Activated naive CD8-positive, alpha-beta T cell treated with anti-CD3 and anti-CD28 coated beads for 36 hours (primary cell): ENCODE data around the gene PDHB. TPM values are rescaled to one million over a fixed set of nuclear protein-coding genes. Genes with fewer than 3 reads are reported as not detected.
"Not testable (repeated sequence)": the region's sequence is repeated elsewhere in the genome, so short reads cannot be mapped to it uniquely, and the experiment has no call there.

ENCODE experiments used
- DNase-seq: peaks from one replicate; pipeline ENCODE4 v3.0.0; 2021
- H3K27ac Mint-ChIP-seq: one replicate; pipeline ENCODE4 v1.8.0; 2022; ENCODE audit warnings: mild to moderate bottlenecking, moderate library complexity, mixed read lengths
- H3K27me3 Mint-ChIP-seq: one replicate; pipeline ENCODE4 v1.8.0; 2022; ENCODE audit warnings: mild to moderate bottlenecking, mixed read lengths
- H3K36me3 Mint-ChIP-seq: one replicate; pipeline ENCODE4 v1.8.0; 2021; ENCODE audit warnings: mild to moderate bottlenecking, mixed read lengths
- H3K4me1 Mint-ChIP-seq: one replicate; pipeline ENCODE4 v1.8.0; 2021; ENCODE audit warnings: mixed read lengths
- H3K4me3 Mint-ChIP-seq: one replicate; pipeline ENCODE4 v1.8.0; 2022; ENCODE audit warnings: mild to moderate bottlenecking, moderate library complexity, mixed read lengths
- H3K9me3 Mint-ChIP-seq: one replicate; pipeline ENCODE4 v1.8.0; 2022; ENCODE audit warnings: mixed read lengths
- total RNA-seq, 2 experiments: library from RNA; stranded (reverse); gene quantifications; one replicate each; pipeline ENCODE4 v1.2.3, GENCODE V29; 2021

Gene PDHB
- total RNA-seq, 2 experiments from 2014 or later = 64.6 to 65.3 TPM

DNA sequence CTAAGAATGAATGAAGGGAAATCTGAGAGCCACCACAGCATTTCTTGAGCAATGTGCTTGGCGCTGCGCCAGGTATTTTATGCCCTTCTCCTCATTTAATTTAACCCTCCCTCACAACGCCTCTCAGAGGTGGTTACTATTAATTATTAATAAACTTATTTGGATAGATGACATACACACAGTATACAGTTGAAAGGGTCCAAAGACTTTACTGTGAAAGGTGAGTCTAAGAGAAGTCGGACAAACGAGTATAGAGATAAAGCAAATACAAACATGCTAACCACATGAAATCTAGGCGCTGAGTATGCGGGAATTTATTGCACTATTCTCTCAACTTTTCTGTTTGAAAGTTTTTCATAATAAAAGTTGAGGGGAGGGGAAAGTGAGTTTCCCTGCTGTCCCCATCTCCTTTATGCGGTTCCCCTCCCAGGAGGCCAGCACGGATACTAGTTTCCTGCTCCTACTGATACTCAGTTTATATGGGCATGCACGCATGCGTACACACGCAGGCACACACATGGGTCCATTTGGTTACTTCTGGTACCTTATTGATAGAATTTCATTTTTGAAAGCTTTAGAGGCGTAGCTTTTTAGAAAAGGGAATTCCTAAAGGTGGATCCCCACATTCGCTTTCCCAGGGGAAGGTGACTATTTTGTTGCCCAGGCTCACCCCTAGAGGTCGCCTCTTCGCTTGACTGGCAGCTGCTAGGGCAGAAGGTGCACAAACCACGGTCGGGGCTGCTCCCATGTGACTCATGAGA is 29.7 kb upstream of the PDHB start:
- Mint-ChIP-seq H3K27ac (no peak overlapping the region), H3K9me3 (no peaks in the 10 kb centered on the region), H3K27me3 (peaks cover 7% of the 10 kb centered on the region)

GRCh38 chr3:58462829-58463180 is 29.2 kb upstream of the PDHB start:
- Mint-ChIP-seq H3K4me3 (no peak overlapping the region), H3K4me1 (peaks cover 8% of the 10 kb centered on the region), H3K27me3 (peaks cover 7% of the 10 kb centered on the region), H3K27ac (no peak overlapping the region), H3K36me3 (no peaks in the 10 kb centered on the region), H3K9me3 (no peaks in the 10 kb centered on the region)
- DNase-seq = no peak

More for the DNA sequence above, 29.7 kb upstream of the PDHB start:
- Mint-ChIP-seq H3K4me1 (peaks cover 8% of the 10 kb centered on the region), H3K4me3 (peak overlapping the region; percentile 15), H3K36me3 (no peaks in the 10 kb centered on the region)
- peak; percentile 76 for DNase-seq

GRCh38 chr3:58459160-58459559 is 25.5 kb upstream of the PDHB start:
- Mint-ChIP-seq H3K36me3 (peaks cover 14% of the 10 kb centered on the region), H3K27ac (no peak overlapping the region), H3K4me3 (no peak overlapping the region), H3K4me1 (peaks cover 8% of the 10 kb centered on the region), H3K9me3 (peaks cover 14% of the 10 kb centered on the region), H3K27me3 (peaks cover 3% of the 10 kb centered on the region)
- DNase-seq = no peak

GRCh38 chr3:58452176-58452575 is 18.5 kb upstream of the PDHB start:
- no peak overlapping the region for H3K27ac Mint-ChIP-seq
- H3K27me3 Mint-ChIP-seq = no peaks in the 10 kb centered on the region

GRCh38 chr3:58441514-58442450 is 8.2 kb upstream of the PDHB start:
- H3K4me1 Mint-ChIP-seq = no peaks in the 10 kb centered on the region
- H3K36me3 Mint-ChIP-seq = no peaks in the 10 kb centered on the region
- no peak overlapping the region for H3K4me3 Mint-ChIP-seq
- H3K27ac Mint-ChIP-seq = no peak overlapping the region
- no peaks in the 10 kb centered on the region for H3K27me3 Mint-ChIP-seq
- H3K9me3 Mint-ChIP-seq = no peaks in the 10 kb centered on the region
- DNase-seq = no peak

More at GRCh38 chr3:58452176-58452575, 18.5 kb upstream of the PDHB start:
- H3K36me3 Mint-ChIP-seq = peaks cover 17% of the 10 kb centered on the region
- H3K4me3 Mint-ChIP-seq = no peak overlapping the region
- H3K9me3 Mint-ChIP-seq = peaks cover 19% of the 10 kb centered on the region
- DNase-seq = no peak
- H3K4me1 Mint-ChIP-seq = peaks cover 2% of the 10 kb centered on the region

GRCh38 chr3:58440996-58441355 is 7.3 kb upstream of the PDHB start:
- not testable (repeated sequence) for H3K4me3 Mint-ChIP-seq, H3K4me1 Mint-ChIP-seq, DNase-seq, H3K9me3 Mint-ChIP-seq, H3K36me3 Mint-ChIP-seq, H3K27ac Mint-ChIP-seq, H3K27me3 Mint-ChIP-seq

DNA sequence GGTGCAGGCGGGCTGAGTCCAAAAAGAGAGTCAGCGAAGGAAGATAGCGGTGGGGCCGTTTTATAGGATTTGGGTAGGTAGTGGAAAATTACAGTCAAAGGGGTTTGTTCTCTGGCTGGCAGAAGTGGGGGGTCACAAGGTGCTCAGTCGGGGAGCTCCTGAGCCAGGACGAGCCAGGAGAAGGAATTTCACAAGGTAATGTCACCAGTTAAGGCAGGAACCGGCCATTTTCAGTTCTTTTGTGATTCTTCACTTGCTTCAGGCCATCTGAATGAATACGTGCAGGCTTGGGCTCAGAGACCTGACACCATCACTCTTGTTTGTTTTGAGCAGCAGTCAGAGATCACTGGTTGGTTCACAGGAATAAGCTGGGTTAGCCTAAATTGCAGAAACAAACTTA is 3.6 kb upstream of the PDHB start:
- H3K4me3 Mint-ChIP-seq, H3K36me3 Mint-ChIP-seq, H3K9me3 Mint-ChIP-seq, H3K27ac Mint-ChIP-seq, DNase-seq, H3K27me3 Mint-ChIP-seq: not testable (repeated sequence)
- H3K4me1 Mint-ChIP-seq = peaks cover 15% of the 10 kb centered on the region

DNA sequence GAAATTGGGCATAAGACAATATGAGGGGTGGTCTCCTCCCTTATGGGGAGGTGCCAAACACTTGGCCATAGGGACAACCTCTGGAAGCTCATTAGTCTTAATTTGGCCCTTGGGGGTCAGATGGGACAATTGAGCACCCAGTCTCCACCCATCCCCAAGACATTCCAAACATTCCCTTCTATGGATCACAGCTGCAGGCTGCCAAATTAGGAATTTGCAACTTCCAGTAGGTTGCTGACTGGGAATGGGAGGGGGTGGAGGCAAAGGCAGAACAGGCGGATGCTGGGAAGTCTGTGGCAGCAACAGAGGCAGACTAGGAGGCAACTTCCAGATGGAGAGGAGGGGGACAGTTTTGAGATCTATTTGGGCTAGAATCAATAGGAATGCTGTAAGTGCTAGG is 1.4 kb upstream of the PDHB start:
- no peak overlapping the region for H3K4me3 Mint-ChIP-seq
- no peak for DNase-seq
- no peaks in the 10 kb centered on the region for H3K27me3 Mint-ChIP-seq
- peaks cover 1% of the 10 kb centered on the region for H3K9me3 Mint-ChIP-seq
- H3K4me1 Mint-ChIP-seq = peaks cover 23% of the 10 kb centered on the region
- peaks cover 6% of the 10 kb centered on the region for H3K36me3 Mint-ChIP-seq
- H3K27ac Mint-ChIP-seq = no peak overlapping the region

DNA sequence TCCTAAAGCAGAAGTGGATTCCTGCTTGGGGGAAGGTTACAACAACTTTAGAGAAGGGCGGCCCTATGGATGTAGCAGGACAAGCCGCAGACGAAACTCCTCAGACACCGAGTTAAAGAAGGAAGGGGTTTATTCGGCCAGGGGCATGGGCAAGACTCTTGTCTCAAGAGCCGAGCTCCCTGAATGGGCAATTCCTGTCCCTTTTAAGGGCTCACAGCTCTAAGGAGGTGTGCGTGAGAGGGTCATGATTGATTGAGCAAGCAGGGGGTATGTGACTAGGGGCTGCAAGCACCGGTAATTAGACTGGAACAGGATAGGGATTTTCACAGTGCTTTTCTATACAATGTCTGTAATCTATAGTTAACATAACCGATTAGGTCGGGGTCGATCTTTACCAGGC is 879 bp upstream of the PDHB start:
- peak overlapping the region; percentile 77 for H3K27ac Mint-ChIP-seq
- no peaks in the 10 kb centered on the region for H3K27me3 Mint-ChIP-seq
- peaks cover 6% of the 10 kb centered on the region for H3K36me3 Mint-ChIP-seq
- H3K9me3 Mint-ChIP-seq = peaks cover 1% of the 10 kb centered on the region
- H3K4me1 Mint-ChIP-seq = peaks cover 23% of the 10 kb centered on the region
- peak overlapping the region; percentile 65 for H3K4me3 Mint-ChIP-seq
- no peak for DNase-seq

- DNase-seq = no peak
- peaks cover 23% of the 10 kb centered on the region for H3K4me1 Mint-ChIP-seq
- H3K36me3 Mint-ChIP-seq = peaks cover 6% of the 10 kb centered on the region
- peak overlapping the region; percentile 77 for H3K27ac Mint-ChIP-seq
- no peaks in the 10 kb centered on the region for H3K27me3 Mint-ChIP-seq
- H3K4me3 Mint-ChIP-seq = peak overlapping the region; percentile 65
- peaks cover 1% of the 10 kb centered on the region for H3K9me3 Mint-ChIP-seq
Measured at GRCh38 chr3:58434168-58434504, 504 bp upstream of the PDHB start.

DNA sequence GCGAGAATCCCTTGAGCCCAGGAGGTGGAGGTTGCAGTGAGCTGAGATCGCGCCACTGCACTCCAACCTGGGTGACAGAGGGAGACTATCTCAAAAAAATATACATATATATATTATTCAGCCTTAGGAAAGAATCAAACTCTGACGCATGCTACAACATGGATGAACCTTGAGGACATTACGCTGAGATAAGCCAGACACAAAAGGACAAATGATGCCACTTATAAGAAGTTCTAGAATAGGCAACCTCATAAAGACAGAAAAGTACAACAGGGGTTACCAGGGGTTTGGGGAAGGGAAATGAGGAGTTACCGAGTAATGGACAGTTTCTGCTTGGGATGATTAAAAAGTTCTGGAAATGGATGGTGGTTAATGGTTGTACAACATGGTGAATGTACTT is 727 bp downstream of the PDHB start:
- Mint-ChIP-seq H3K4me1 (peaks cover 23% of the 10 kb centered on the region), H3K9me3 (peaks cover 1% of the 10 kb centered on the region), H3K4me3 (peak overlapping the region; percentile 94), H3K36me3 (peaks cover 6% of the 10 kb centered on the region), H3K27ac (peak overlapping the region; percentile 93), H3K27me3 (no peaks in the 10 kb centered on the region)
- no peak for DNase-seq

DNA sequence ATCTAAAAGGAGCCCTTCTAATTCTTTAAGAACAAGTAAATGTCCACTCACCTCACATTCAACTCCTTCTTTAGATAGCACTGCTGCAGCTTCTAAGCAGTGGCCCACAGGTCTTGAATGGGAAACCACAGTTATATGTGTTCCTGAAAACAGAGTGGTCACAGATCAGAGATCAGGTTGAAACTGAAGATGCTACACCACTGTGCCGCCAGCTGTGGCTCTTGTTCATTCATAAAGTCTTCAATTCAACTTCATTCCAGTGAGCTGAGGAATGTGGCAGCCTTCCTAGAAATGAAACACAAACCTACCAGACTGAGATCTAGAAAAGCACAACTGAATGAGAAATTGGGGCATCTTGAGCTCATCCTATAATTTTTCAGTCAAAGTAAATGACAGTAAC is 4.0 kb downstream of the PDHB start:
- no peak for DNase-seq
- H3K4me3 Mint-ChIP-seq = no peak overlapping the region
- peaks cover 23% of the 10 kb centered on the region for H3K4me1 Mint-ChIP-seq
- peaks cover 6% of the 10 kb centered on the region for H3K36me3 Mint-ChIP-seq
- H3K9me3 Mint-ChIP-seq = peaks cover 1% of the 10 kb centered on the region
- H3K27ac Mint-ChIP-seq = no peak overlapping the region
- H3K27me3 Mint-ChIP-seq = no peaks in the 10 kb centered on the region

GRCh38 chr3:58427661-58428361 is 5.8 kb downstream of the PDHB start:
- peaks cover 4% of the 10 kb centered on the region for H3K36me3 Mint-ChIP-seq
- H3K4me3 Mint-ChIP-seq = no peak overlapping the region
- DNase-seq = no peak
- no peaks in the 10 kb centered on the region for H3K9me3 Mint-ChIP-seq
- no peak overlapping the region for H3K27ac Mint-ChIP-seq
- H3K4me1 Mint-ChIP-seq = peaks cover 10% of the 10 kb centered on the region
- no peaks in the 10 kb centered on the region for H3K27me3 Mint-ChIP-seq

DNA sequence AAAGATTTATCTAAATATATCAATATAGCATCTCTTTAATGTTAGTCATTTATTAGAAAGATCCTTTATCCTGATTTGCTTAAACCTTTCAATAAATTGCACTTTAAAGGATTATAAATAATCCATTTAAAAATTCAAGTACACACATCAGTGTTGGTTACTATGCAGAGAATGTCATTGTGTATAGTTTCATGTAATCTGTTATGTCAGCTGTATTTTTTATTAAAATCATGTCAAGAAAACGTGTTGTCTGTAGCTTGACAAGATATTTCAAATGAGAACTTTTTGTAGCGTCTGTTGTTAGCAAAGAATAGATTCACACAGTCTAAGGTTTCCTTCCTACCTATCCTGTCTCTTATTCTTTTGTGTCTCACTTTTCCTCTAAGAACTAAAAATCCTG is 7.8 kb downstream of the PDHB start:
- Mint-ChIP-seq H3K9me3 (no peaks in the 10 kb centered on the region), H3K4me1 (no peaks in the 10 kb centered on the region), H3K27ac (peak overlapping the region; percentile 45), H3K4me3 (no peak overlapping the region), H3K27me3 (no peaks in the 10 kb centered on the region), H3K36me3 (peaks cover 5% of the 10 kb centered on the region)
- no peak for DNase-seq

DNA sequence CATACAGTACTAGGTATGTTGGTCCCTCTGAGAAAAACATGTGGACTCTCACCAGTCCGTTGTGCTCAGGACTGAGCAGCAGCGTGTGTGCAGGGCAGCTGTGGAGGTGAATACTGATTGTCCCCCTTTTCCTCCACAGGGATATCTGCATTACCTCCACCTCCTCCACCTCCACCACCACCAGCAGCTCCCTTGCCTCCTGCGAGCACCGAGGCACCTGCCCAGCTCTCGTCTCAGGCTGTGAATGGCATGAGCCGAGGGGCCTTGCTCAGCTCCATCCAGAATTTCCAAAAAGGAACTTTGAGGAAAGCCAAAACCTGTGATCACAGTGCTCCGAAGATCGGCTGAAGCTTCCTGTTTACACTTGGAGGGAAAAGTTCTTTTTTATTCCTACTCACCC is 9.0 kb downstream of the PDHB start:
- Mint-ChIP-seq H3K36me3 (peaks cover 6% of the 10 kb centered on the region), H3K4me3 (no peak overlapping the region), H3K27ac (no peak overlapping the region), H3K4me1 (no peaks in the 10 kb centered on the region), H3K27me3 (no peaks in the 10 kb centered on the region), H3K9me3 (no peaks in the 10 kb centered on the region)
- DNase-seq = no peak
